PC-9 (cell line): ENCODE measurements around the gene AMZ1.

Experiments
- CTCF ChIP-seq: fragments of 200-600 bp; sonication (generic); conservative IDR thresholded peaks from 2 replicates; pipeline ENCODE4 v1.6.1; 2017; ENCODE audit warnings: mixed run types, antibody characterized with exemption, mild to moderate bottlenecking, moderate library complexity
- EZH2 ChIP-seq: fragments of 200-600 bp; sonication (generic); IDR thresholded peaks from 2 replicates; pipeline ENCODE4 v1.8.0; 2017; ENCODE audit warnings: antibody characterized with exemption, low read depth

- TF ChIP-seq CTCF: no peak
- no peak for TF ChIP-seq EZH2
Measured at GRCh38 chr7:2701424-2701823, 13.4 kb downstream of the AMZ1 start.
